ENCODE results near the gene GPSM1.

Gene GPSM1

GRCh38 chr9:136286359-136286986 is 40.9 kb upstream of the GPSM1 start:
- TF ChIP-seq POLR2A (IDR thresholded peaks at IDR 0.05; ENCODE audit: low read depth, low read length), result no peak
- FAIRE-seq (no peak), DNase-seq (ENCODE audit: insufficient read length, low spot score) (no peak)

GRCh38 chr9:136286987-136287379 is 40.4 kb upstream of the GPSM1 start:
- no peak for TF ChIP-seq POLR2A (IDR thresholded peaks at IDR 0.05; ENCODE audit: low read depth, low read length)
- no peak for DNase-seq (ENCODE audit: insufficient read length, low spot score)
- FAIRE-seq, result no peak

DNA sequence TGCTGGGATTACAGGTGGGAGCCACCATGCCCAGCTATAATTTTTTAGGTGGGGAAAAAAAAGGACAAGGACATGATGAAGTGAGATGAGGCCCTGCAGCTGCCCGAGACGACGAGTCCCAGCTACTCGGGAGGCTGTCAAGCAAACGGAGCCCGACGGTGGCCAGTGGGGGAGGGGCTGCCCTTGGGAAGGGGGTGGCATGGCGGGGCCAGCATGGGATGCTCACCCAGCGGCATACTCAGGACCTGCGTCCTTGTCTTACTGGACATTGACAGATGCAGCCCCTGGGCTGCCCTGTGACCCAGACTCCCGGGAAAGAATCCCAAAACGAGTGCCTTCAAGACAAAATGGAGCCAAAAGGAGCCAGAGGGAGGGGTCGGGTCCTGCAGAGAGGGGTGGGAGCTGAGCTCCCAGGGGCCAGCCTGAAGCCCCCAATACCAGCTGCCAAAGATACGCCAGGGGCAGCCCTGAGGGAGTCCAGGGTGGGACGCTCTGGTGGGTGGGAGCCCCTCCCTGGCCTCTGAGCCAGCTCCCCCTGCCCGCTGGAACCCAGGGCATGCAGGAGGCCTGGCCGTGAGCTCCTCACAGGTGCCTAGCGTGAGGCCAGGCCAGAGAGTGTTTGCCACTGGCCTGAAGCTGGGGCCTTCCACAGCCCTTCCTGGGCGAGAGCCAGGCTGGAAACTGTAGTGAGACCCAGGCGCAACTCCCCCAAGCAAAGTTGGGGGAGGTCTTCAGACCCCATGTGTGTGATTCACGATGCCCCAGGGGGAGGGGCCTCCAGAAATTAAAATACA is 39.2 kb upstream of the GPSM1 start:
- no peak for DNase-seq (ENCODE audit: insufficient read length, low spot score)
- no peak for FAIRE-seq
- no peak for TF ChIP-seq POLR2A (IDR thresholded peaks at IDR 0.05; ENCODE audit: low read depth, low read length)

GRCh38 chr9:136289651-136290507 is 37.5 kb upstream of the GPSM1 start:
- no peak for FAIRE-seq

DNA sequence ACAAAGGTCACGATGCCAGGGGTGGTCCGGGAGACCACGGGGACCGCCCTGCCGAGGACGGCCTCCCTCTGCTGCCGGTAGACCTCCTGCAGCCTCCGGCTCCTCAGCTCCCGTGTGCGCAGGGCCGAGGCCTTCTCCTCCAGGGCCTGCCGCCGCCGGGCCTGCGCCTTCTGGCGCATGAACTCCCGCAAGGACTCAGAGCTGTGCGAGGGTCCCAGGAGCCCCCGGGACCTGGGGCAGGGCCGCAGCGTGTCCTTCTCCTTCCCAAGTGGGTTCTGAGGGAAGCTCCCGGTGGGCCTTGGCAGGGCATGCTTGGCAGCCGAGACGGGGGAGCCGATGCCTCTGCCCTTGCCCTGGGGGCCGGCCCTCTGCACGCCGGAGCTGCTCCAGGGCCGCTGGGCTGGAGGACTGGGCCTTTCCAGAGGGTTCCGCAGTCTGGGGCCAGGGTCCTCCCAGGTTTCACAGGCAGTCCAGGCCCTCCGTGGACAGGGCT is 36.8 kb upstream of the GPSM1 start:
- no peak for FAIRE-seq

More at GRCh38 chr9:136289651-136290507, 37.5 kb upstream of the GPSM1 start:
- TF ChIP-seq POLR2A (IDR thresholded peaks at IDR 0.05; ENCODE audit: low read depth, low read length), result no peak
- DNase-seq (ENCODE audit: insufficient read length, low spot score), result no peak

DNA sequence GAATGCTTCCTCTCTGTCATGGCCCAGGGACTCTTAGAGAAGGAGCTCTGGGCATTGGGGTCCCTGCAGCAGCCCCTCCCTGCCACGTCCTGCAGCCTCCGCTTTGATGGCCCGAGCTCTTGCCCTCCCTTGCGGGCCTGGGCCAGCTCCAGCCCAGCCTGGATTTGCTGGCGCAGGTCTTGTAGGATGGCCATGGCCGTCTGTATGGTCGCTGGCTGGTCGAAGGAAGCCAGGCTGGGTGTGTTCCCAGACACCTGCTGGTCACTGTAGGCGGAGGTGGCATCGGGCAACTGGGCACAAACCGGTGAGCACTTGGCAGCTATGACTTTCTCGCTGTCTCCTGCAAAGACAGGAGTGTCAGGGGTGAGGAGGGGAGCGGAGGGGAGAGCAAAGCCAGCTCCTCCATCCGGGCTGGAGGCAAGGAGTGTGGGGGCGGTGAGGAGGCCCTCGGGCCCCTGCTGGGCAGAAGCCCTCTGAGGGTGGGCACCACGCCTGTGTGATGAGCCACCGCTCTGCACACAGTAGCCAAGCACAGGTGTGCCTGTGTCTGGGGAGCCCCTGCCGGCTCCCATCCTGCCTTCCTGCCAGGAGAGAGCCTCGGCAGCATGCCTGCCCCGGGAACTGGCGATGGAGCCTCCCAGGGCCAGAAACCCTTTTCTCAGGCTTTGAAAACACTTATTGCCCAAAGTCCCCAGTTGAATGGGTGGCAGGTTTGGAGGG is 35.9 kb upstream of the GPSM1 start:
- DNase-seq (ENCODE audit: insufficient read length, low spot score), result no peak
- no peak for FAIRE-seq
- TF ChIP-seq POLR2A (IDR thresholded peaks at IDR 0.05; ENCODE audit: low read depth, low read length), result no peak

More for the DNA sequence above, 36.8 kb upstream of the GPSM1 start:
- no peak for TF ChIP-seq POLR2A (IDR thresholded peaks at IDR 0.05; ENCODE audit: low read depth, low read length)
- no peak for DNase-seq (ENCODE audit: insufficient read length, low spot score)

- DNase-seq (ENCODE audit: insufficient read length, low spot score), result no peak
- FAIRE-seq, result no peak
- TF ChIP-seq POLR2A (IDR thresholded peaks at IDR 0.05; ENCODE audit: low read depth, low read length), result no peak
Measured at GRCh38 chr9:136292026-136292538, 35.3 kb upstream of the GPSM1 start.

- TF ChIP-seq POLR2A (IDR thresholded peaks at IDR 0.05; ENCODE audit: low read depth, low read length), result no peak
- FAIRE-seq (no peak), DNase-seq (ENCODE audit: insufficient read length, low spot score) (no peak)
Measured at GRCh38 chr9:136292591-136293448, 34.5 kb upstream of the GPSM1 start.

DNA sequence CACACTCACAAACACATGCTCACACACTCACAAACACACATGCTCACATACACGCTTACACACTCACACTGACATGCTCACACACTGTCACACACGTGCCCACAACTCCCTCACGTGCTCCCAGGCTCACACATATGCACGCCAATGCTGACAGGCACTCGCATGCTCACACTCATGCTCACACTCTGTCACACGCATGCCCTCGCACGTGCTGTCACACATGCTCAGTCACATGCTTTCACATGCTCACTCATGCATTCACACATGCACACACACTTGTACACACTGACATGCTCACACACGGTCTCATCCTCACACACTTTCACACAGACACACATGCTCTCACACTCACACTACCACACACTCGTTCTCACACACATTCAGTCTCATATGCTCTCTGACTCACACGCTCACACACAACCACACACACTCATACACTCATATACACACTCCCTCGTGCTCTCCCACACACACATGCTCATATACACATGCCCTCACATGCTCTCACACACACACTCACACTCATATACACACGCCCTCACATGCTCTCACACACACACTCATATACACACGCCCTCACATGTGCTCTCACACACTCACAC is 33.8 kb upstream of the GPSM1 start:
- FAIRE-seq, result no peak
- TF ChIP-seq POLR2A (IDR thresholded peaks at IDR 0.05; ENCODE audit: low read depth, low read length), result no peak
- DNase-seq (ENCODE audit: insufficient read length, low spot score), result no peak

DNA sequence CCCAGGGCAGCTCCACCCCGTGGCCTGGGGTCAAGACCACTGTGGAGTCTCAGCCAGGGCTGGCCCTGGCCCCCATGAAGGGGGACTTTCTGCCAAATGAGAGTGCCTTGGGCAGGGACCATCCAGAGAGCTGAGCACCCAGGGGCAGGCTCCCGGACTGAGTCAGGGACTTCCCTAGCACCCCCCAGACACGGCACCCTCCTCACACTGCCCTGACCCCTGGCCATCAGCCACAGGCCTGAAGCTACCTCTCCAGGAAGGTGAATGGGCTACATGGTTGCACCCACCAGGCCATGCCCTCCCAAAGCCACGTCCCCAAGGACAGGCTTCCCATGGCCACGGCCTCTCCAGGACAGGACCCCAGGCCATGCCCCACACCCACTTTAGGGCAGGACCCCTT is 32.9 kb upstream of the GPSM1 start:
- no peak for DNase-seq (ENCODE audit: insufficient read length, low spot score)
- no peak for TF ChIP-seq POLR2A (IDR thresholded peaks at IDR 0.05; ENCODE audit: low read depth, low read length)
- FAIRE-seq, result no peak

DNA sequence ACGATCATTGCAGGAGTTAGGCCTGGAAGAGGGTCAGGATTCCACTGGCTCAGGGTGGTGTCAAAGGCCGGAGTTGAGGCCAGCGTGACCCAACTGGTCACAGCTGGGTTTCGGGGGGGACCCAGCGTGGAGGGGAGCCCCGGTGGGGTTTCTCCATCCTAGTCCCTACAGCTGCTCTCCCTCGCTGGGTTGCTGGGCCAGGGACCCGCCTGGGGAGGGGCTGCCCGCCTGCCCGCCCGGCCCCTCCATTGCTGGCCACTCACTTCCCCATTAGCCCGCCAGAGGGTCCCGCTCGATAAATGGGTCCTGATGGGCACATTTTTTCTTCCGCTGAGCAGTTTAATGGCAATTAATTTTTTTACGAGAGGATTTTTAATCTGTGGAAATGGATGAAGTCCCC is 32.3 kb upstream of the GPSM1 start:
- no peak for FAIRE-seq
- no peak for DNase-seq (ENCODE audit: insufficient read length, low spot score)
- TF ChIP-seq POLR2A (IDR thresholded peaks at IDR 0.05; ENCODE audit: low read depth, low read length), result no peak
